GM20431 (cell line): ENCODE measurements around the gene PNMA8A.
"Not testable (repeated sequence)": the region's sequence is repeated elsewhere in the genome, so short reads cannot be mapped to it uniquely, and the experiment has no call there.

Source experiments
- in situ Hi-C: fragments of 300-500 bp; cut with MseI, MboI; formaldehyde crosslinking; loops from one replicate; pipeline ENCODE4 v1.15.0; 2020; ENCODE audit warnings: low sequenced_read_pairs; ENCODE audit not compliant: unreplicated experiment

Gene PNMA8A

DNA sequence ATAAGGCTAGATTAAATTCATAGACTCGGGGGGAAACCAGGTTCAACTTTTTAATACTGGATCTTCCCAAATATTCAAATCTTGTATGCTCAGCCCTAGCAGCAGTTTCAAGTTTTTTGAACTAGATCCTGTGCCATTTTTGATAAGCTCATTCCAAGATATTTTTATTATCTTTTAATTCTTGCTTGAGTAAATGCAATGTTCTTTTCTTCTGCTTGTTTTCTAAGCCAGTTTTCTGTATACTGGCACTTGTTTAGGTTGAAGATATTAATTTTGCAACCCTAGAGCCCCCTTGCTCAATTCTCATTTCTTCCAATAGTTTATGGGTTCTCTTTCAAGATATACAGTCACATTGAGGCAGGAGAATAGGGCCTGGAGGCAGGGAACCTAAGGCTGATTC, 29.5 kb downstream of the PNMA8A start:
- in situ Hi-C loops, result no loop called here

DNA sequence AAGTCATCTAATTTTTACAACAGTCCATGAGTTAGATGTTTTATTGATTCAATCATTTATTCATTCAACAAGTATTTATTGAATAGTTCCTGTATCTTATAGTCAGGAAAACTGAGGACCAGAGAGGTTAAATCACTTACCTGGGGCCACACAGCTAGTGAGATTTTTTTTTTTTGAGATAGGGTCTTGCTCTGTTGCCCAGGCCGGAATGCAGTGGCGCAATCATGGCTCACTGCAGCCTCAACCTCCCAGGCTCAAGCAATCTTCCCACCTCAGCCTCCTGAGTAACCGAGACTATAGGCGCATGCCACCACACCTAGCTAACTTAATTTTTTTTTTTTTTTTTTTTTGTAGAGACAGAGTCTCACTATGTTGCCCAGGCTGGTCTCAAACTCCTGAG, 35.7 kb downstream of the PNMA8A start:
- in situ Hi-C loops, result not testable (repeated sequence)

DNA sequence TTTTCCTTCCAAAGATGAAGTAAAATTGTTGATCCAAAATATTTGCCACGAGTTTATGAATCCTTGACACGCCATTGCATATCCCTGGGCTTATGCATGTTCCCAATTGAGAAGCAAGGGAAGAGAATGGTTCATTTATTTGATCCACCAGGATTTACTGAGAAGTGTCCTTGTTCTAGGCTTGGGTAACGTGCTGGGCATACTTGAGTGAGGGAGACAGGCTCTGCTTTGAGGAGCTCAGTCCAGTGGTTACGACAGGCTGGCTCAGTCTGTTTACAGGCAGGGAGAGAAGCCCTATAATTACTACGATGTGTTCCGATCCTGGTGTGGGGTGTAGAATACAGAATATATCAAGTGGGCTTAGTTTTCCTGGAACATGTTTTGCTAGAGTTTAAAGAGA, 36.4 kb downstream of the PNMA8A start:
- in situ Hi-C loops, result no loop called here

GRCh38 chr19:46433470-46433869, 37.9 kb downstream of the PNMA8A start:
- in situ Hi-C loops, result not testable (repeated sequence)

GRCh38 chr19:46431824-46432223, 39.5 kb downstream of the PNMA8A start:
- in situ Hi-C loops, result no loop called here

DNA sequence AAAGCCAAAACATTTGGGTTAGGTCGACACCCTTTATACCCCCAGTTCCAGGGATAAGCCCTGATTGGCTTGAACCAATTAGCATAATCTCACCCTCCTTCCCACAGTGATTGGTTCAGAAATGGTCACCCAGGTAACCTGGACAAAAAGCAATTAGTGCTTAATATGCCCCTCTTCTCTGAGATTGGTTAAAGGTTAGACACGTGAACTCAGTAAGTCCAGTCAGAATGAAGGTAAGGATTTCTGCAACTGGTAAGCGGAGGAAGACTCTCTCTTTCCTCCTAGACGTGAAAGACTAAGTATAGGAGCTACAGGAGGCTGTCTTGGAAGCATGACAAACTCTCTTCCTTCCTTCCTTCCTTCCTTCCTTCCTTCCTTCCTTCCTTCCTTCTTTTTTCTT, 41.4 kb downstream of the PNMA8A start:
- in situ Hi-C loops, result no loop called here

GRCh38 chr19:46428239-46429135, 42.9 kb downstream of the PNMA8A start, which contains the start of gene PNMA8C:
PNMA8C (minus strand) TSS chr19:46428936; CDS start chr19:46428359, 577 bp downstream.
- in situ Hi-C loops, result no loop called here

GRCh38 chr19:46427518-46428045, 43.8 kb downstream of the PNMA8A start:
- in situ Hi-C loops, result no loop called here

GRCh38 chr19:46426506-46427162, 44.7 kb downstream of the PNMA8A start:
- in situ Hi-C loops, result no loop called here

GRCh38 chr19:46426035-46426505, 45.3 kb downstream of the PNMA8A start:
- in situ Hi-C loops, result no loop called here

DNA sequence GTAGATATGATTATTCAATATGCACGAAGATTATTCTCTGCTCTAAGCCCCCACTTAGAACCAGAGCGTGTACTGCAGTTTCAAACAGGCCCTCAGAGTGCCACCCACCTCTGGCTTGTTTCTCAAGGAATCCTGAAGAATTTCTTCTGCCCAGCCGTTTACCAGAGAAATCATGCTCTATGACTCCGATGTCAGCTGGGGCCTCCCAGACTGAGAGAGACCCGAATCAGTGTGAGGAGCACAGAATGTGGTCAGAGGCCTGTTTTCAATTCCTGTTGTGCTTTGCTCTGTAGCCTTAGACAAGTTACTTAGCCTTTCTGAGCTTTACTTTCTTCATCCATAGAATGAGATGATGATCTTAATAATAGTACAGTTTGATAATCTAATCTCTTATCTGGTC, 48.2 kb downstream of the PNMA8A start:
- in situ Hi-C loops, result no loop called here

- in situ Hi-C loops, result no loop called here
Measured at GRCh38 chr19:46422344-46422743, 49.0 kb downstream of the PNMA8A start.

GRCh38 chr19:46420056-46420455, 51.3 kb downstream of the PNMA8A start:
- in situ Hi-C loops, result no loop called here
